GM19351 (cell line): Measurements from ENCODE around the gene APP.
A peak's percentile ranks its signal among the peaks of the same experiment; 100 is the strongest.

Source experiments
- ATAC-seq: cut with Tn5 transposase; IDR thresholded peaks from one replicate; pipeline ENCODE4 v1.9.1; 2021; ENCODE audit warnings: mild to moderate bottlenecking, moderate library complexity; ENCODE audit not compliant: unreplicated experiment

Gene APP

DNA sequence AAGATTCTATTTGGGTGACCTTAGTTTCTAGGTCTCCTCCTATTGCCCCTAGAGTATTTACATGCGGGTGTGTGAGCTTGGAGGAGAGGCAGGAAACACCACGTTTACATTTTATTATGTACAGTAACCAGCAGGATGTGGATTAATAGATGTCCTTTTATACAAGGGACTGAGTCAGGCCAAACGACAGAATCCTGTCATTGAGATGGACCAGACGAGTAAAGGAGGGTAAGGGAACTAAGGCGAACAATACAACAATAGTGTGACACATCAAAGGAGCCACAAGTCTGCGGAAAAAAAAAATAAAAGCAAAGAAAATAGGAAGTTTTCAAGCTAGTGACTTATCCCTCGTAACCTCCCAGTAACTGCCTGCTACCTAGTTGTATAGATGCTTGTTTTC, 284.7 kb downstream of the APP start:
- ATAC-seq, result no peak

DNA sequence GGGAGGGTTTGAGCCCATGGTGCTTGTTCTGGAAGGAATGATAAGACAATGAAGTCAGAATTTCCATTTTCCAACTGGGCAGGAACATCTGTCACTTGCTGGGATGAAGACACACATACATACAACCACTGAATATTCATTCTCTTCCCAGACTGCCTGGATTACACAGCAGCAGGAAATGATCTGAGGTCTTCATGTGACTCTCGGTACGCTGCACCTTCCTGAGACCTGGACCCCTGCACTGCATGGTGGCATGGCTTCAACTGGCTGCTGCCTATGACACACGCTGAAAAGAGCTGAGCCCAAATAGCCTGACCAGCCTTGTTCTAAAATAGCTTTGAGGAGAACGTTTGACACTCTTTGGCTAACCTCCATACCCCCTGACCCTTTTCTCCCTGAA, 285.2 kb downstream of the APP start:
- no peak for ATAC-seq

DNA sequence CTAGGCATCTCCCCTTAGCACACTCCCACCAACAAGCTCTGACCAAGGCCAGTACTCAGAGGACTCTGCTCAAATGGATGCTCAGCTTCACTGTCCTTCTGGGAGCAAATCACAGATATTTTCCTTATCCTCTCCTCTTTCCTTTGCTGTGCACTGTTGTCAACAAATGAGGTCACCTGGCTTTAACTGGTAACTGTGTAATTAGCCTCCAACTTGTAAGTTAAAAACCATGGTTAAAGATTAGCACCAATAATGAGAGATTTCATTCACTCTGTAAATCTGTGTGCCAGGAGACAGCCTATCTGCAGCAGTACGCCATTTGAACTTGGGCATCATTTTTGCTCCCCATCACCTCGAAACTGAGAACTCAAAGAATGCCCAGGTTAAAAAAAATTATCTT, 286.3 kb downstream of the APP start:
- ATAC-seq, result no peak

DNA sequence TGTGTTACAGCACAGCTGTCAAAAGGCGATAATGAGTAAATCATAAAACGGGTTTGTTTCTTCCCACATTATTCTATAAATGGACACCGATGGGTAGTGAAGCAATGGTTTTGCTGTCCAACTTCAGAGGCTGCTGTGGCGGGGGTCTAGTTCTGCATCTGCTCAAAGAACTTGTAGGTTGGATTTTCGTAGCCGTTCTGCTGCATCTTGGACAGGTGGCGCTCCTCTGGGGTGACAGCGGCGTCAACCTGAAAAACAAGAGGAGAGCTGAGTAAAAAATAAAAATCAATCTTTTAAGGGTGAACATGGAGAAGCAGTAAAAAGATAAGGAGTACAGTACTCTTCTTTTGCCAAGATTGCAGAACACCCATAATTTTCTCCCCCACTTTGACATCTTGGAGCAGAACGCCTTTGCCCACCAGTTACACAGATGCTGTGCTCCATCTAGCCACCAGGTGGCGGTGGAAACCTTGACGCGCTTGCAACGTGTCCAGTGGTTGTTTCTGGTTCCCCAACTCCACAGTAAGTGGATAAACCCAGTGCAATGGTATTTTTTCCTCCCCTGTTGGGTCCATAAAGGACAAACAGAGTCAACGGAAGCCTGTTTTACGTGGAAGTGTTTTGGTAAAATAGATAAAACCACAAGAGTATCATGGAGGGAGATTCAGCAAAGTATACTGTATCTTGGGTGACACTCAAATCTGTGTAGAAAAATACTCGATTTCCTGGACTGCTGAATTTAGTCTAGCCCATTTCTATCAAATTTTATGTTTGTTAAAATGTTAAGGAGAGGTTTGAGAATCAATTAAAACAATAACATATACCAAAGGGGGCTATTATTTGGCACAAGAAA, 288.8 kb downstream of the APP start:
- ATAC-seq, result peak; percentile 95

DNA sequence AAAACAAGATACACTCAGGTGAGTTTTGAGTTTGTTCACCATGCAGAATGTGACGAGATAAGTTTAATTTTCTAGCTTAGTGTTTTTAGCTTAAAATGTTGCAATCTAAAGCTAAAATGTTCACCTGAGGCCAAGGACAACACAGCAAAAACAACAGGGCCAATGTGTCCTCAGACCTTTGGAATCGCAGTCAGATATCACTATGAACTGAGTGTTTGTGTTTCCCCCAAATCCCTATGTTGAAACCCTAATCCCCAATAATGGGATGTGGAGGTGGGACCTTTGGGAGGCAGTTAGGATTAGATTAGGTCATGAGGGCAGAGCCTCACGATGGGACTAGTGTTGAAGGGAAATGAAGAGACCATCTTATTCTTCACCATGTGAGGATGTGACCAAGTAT, 291.4 kb downstream of the APP start:
- ATAC-seq, result no peak

DNA sequence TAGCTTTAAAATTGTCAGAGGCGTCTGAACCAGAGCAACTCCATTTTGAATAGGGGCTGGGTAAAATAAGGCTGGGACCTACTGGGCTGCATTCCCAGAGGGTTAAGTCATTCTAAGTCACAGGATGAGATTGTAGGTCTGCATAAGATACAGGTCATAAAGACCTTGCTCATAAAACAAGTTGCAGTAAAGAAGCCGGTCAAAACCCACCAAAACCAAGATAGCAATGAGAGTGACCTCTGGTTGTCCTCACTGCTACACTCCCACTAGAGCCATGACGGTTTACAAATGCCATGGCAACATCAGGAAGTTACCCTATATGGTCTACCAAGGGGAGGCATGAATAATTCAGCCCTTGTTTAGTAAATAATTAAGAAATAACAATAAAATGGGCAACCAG, 292.2 kb downstream of the APP start:
- ATAC-seq, result no peak

DNA sequence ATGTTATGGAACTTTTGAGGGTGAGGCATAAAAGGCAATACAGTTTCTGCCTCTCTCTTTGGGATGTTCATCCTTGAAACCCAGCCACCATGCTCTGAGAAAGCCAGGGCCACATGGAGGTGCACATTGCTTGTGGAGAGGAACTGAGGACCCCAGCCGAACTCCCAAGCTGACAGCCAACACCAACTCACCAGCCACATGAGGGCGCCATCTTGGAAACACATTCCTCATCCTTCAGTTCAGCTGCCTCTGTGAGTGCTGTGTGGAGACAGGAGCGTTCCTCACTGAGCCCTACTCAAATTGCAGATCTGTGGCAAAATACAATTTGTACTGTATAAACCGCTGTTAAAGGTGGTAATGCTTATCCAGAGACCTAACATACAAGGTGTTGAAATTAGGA, 298.3 kb downstream of the APP start:
- ATAC-seq, result no peak

DNA sequence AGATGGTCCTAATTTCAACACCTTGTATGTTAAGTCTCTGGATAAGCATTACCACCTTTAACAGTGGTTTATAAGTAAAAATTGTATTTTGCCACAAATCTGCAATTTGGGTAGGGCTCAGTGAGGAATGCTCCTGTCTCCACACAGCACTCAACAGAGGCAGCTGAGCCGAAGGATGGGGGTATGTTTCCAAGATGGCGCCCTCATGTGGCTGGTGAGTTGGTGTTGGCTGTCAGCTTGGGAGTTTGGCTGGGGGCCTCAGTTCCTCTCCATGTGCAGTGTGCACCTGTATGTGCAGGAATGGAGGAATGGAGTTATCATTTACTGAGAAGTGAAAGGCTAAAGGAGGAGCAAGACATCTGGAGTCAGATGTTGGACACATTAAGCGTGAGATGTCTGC, 299.0 kb downstream of the APP start:
- no peak for ATAC-seq

DNA sequence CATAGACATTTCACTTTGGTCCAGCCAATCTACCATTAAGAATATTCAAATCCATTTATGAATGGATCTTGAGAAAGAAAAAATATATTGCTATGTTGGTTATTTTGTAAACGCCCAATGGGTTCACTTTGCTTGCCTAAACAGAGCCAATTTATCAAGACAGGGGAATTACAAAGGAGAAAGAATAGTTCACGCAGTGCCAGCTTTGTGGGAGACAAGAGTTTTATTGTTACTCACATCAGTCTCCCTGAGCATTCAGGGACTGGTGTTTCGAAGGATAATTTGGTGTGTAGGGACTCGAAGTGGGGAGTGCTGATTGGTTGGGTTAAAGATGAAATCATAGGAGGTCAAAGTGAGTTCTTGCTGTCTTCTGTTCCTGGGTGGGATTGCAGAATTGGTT, 300.5 kb downstream of the APP start:
- no peak for ATAC-seq

DNA sequence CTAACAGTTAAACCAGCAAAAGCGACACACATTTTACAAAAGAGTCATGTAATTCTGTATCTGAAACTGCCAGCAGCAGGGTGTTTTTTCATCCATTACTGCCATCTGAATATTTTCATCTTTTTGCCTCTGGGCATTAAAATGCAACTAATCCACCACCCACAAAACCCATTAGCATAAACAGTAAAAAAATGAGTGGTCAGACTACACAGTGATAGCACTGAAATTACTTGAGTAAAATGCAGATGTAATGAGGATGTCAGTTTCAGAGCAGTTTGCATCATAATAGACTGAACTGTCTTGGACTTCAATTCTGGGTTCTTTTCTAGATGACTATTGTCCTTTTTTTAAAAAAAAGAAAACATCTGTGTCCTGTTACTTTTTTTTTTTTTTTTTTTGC, 303.5 kb downstream of the APP start:
- no peak for ATAC-seq

DNA sequence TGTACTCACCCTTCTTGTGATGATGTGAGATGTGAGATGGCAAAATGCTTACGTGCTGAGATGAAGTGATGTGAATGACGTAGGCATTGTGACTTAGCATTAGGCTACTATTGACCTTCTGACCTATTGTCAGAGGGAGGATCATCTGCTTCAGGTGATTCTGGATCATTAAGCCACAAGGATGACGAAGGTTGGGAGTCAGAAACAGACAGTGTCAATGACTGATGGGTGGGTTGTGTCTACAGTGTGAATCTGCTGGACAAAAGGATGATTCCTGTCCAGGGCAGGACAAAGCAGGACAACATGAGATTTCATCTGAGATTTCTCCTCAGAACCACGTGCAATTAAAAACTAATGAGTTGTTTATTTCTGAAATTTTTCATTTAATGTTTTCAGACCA, 306.8 kb downstream of the APP start:
- no peak for ATAC-seq

DNA sequence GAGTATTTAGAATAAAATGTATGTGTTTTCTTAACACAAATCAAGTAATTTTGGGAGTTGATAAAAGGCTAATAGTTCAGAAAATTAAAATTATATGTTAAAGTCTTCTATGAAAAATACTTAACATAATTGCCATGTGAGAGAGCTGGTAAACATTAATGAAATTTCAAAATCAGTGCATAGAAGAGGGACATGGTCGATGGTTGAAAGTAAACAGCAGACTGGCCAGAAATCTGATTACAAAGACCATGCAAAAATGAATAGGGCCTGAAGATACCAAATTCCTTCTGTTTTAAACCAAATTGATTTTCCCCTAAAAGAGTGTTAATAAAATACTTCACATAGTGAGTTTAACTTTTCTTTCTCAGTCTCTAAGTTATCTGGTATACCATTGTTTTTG, 307.5 kb downstream of the APP start:
- no peak for ATAC-seq

DNA sequence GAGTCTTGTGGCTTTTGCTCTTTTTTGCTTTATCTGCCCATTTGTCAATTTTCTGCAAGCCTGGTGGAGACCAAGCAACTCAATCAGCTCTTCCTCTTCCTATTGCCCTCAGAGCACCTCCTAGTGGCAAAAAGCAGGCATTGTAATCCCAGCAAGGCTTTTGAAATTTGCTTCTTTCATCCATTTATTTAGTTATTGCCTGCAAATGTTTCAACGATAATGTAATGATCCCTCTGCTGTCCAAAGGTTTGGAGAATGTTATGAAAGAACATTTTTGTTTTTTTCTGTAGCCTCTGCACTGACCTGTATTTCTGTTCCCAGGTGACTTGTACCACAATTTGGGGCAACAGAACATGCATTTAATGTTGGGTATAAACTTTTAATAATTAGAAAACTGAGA, 308.0 kb downstream of the APP start:
- ATAC-seq, result peak; percentile 80

DNA sequence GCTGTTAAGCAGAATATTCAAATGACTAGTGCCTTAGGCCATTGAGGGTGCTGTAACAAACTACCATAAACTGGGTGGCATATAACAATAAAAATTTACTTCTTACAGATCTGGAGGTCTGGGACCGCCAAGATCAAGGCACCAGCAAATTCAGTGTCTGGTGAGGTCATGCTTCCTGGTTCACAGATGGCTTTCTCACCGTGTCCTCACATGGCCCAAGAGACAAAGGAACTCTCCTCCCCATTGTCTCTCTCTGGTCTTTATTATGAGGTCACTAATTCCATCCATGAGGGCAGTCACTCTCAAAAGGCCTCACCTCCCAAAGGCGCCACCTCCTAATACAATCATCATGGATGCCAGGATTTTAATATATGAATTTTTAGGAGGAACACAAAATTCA, 308.5 kb downstream of the APP start:
- no peak for ATAC-seq

DNA sequence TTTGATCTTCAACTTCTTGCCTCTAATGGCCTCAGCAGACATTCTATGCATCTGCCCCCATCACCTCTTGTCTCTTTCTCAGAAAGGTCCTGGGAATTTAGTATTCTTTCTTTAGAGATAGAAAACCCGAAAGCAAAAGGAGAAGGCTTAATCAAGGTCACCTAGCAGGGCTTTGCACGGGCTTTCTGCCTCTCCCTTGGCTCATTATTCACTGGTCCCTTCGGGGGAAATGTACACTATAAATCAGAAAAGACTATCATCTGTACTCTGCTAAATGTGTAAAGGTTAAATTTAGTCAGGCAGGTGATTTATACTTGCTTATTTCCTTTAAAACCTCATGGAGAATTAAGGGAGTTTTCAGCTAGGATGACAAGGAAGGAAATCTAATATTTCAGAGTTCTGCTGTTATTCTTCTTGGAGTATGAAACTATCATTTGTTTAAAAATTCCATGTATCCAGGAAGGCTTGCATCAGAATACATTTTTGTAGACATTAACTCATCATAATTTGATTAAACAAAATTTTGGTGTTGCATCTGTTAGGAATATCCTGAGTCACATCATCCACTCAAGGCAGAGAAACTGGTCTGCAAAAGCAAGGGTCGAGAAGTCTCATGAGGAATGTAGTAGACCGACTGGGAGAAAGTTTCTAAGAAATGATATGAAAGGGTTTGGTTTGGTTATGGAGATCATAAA, 311.2 kb downstream of the APP start:
- no peak for ATAC-seq

DNA sequence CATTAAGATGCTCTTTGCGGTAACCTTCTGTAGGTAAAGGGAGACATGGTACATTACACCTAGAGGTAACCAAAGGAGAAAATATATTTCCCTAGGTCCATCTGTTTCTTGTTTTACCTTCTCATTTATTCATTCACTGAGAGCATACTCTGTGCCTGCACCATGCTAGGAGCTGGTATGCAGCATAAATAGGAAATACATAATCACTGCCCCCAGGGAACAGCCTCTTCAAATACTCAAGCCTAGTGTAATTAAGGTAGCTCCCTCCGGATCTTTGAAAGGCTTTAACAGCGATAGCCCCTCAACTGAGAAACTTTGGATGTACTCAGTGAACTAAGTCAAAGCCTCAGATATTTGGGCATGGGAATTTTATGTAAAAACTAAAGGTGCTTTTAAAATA, 312.2 kb downstream of the APP start:
- no peak for ATAC-seq

DNA sequence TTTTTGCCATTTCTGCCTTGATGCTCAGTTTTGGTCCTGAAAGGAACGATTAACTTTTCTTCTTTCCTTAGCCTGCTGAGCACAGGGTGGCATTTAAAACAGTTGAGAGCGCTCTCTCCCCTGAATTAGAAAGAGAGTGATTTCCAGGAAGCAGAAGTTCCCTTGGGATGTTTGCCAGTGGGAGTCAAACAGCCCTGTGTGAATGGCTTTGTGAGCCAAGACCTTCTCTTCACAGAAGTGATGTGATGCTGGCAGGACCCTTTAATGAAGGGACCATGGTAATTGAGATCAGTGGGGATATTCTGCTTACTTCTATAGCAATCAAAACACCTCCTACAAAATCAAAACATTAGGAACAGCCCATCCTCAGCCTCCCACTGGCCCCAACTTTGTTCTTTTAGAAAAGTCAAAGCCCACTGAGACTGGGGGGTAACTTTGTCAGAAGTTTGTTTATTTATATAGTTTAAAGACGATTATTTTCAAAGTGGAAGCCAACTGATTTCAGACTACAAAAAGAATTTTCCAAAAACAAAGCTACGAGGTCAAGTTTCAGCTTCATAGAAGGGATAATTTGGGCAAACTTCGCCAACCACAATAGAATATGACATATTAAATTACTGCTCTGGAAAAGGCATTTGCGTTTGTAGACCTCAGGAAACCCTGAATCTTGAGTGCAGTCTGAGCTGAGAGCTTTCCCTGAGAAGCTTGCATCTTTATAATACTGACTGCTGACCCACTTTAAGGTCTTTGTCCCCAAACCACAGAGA, 313.1 kb downstream of the APP start:
- ATAC-seq, result no peak

DNA sequence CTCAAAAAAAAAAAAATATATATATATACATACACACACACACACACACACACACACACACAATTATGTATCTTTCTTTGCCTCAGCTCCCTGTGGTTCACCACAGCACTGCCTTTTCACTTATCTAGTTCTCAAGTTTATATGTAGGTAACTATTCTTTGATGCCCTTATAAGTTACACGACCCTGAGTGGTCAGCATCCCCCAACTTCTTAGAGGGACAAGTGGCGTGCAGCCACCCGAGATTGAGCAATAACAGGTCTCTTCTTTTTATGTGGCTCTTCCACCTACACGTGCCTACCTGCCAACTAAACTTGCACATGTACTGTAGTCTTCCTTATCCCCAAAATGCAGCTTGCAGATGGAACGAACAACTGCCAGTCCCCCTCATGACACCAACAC, 315.0 kb downstream of the APP start:
- no peak for ATAC-seq

DNA sequence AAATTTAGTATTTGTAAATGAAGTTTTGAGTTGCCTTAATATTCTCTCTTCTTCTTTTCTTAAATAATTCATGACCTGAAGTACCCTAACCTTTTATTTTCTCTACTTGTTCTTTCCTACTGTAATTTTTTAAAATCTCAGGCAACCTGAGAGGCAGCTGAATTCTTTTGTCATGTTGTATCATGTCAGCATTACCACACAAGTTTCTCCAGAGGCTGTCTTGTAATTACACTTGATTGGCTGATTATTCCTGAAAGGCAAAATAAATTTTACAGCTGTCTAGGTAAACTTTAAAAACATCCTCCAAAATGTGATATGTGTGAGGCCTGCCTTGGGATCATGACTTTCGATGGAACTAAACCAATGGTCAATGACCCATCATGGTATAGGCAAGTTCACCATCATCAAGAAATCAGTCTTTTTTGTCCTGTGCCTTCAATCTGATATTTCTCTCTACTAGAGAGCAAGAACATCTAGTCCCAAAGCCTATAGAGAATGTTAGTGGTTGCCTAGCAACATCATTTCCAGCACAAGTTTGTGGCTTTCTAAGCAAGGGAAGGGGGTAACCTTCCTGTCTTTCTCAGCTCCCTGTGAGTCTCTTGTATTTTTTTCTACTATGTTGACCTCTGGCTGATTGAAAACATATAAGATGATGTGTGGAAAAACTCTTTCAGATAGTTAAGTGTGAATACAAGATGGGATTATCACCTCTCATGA, 320.3 kb downstream of the APP start:
- ATAC-seq, result no peak

DNA sequence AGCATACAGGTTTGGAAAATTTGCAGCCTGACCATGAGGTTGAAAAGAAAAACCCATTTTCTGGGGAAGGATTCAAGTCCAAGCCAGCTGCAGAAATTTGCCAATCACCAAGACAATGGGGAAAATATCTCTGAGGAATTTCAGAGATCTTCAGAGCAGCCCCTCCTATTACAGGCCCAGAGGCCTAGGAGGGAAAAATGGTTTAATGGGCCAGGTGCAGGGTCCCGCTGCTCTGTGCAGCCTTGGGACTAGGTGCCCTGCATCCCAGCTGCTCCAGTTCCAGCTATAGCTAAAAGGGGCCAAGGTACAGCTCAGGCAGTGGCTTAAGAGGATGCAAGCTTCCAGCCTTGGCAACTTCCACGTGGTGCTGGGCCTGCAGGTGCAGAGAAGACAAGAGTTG, 322.3 kb downstream of the APP start:
- no peak for ATAC-seq

DNA sequence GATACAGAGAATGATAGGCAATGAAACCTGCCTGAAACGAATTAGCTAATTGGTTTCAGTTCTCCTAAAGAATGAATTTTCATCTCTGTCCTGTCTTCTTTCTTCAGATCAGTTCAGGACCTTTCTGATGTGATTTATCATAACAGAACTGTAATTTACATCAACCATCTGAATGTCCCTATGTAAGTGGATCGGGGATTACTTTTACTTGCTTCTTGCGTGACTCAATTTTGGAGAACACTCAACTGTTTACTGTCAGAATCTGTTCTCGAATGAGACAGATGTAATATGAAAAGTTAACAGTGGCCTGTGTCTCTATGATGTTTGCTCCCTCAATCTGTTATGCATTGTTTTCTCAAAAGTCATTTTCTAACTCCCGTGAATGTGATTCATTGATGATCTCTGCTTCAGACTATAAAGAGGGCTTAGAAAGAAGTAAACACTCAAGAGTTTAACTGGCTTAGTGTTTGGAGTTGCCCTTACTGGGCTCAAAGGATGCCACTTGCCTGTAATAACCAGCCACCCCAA, 324.8 kb downstream of the APP start:
- ATAC-seq, result peak; percentile 72
